Measurements from ENCODE around the gene ERCC6L.

DNA sequence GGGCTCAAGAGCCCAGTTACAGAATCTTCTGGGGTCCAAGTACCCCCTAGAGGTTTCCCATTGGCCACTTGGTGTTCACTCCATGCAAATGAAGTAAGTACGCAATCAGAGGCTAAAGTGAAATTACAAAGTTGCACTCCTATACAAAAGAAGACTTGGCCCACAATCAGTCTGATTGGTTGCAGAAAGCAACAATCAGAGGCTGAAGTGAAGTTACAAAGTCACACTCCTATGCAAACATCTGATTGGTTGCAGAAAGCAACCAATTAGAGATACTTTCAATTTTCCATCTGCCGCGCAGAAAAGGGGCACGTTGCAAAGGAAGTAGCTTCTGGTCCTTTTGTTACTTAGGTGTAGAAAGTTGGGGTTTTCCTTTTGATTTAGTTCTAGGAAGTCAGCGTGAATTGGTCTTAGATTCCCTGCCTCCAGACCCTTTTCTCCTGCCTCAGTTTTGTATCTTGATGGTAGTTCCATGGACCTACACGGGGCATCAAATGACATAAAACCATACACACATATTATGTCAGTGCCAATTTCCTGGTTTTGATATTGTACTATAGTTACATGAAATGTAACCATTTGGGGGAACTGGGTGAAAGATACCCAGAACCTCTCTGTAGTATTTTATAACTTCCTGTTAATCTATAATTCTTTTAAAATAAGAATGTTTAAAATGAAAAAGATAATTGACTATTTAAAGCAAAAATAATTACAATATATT is 69.7 kb downstream of the ERCC6L start:
- TF ChIP-seq, protein P1, sequence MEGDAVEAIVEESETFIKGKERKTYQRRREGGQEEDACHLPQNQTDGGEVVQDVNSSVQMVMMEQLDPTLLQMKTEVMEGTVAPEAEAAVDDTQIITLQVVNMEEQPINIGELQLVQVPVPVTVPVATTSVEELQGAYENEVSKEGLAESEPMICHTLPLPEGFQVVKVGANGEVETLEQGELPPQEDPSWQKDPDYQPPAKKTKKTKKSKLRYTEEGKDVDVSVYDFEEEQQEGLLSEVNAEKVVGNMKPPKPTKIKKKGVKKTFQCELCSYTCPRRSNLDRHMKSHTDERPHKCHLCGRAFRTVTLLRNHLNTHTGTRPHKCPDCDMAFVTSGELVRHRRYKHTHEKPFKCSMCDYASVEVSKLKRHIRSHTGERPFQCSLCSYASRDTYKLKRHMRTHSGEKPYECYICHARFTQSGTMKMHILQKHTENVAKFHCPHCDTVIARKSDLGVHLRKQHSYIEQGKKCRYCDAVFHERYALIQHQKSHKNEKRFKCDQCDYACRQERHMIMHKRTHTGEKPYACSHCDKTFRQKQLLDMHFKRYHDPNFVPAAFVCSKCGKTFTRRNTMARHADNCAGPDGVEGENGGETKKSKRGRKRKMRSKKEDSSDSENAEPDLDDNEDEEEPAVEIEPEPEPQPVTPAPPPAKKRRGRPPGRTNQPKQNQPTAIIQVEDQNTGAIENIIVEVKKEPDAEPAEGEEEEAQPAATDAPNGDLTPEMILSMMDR (IDR thresholded peaks at IDR 0.05): no peak
- no peak for TF ChIP-seq POLR2A (IDR thresholded peaks at IDR 0.05)
